CD4-positive, alpha-beta memory T cell (primary cell): ENCODE results near the gene SPRY4. TPM values are rescaled to one million over a fixed set of nuclear protein-coding genes. Genes with fewer than 3 reads are reported as not detected.
"Not testable (repeated sequence)": the region's sequence is repeated elsewhere in the genome, so short reads cannot be mapped to it uniquely, and the experiment has no call there.

ENCODE experiments used
- CTCF ChIA-PET: fragments of 350-600 bp; sonication (Branson Sonifier 250); formaldehyde crosslinking; loops from one replicate; lab custom pipeline; 2021; ENCODE audit warnings: inconsistent platforms; ENCODE audit not compliant: partially characterized antibody; lab: Charles Lee
- POLR2A ChIA-PET: fragments of 350-600 bp; sonication (Branson Sonifier 250); formaldehyde crosslinking; loops from one replicate; lab custom pipeline; 2021; ENCODE audit not compliant: partially characterized antibody; lab: Charles Lee
- DNase-seq, 5 donors: peaks; one replicate each; pipeline versions ENCODE4 v3.0.0 to v3.0.0-alpha.2; 2020 to 2022; ENCODE audit warnings: mixed read lengths in 1 of 5
- H3K27ac ChIP-seq: one replicate; pipeline ENCODE4 v1.7.0; 2013; ENCODE audit warnings: low read depth, low read length
- H3K27me3 ChIP-seq: 2 replicates; pipeline ENCODE4 v1.7.0; 2013; ENCODE audit warnings: mild to moderate bottlenecking, low read length, moderate library complexity; ENCODE audit not compliant: insufficient read depth
- H3K36me3 ChIP-seq: 2 replicates; pipeline ENCODE4 v1.7.0; 2013; ENCODE audit warnings: mild to moderate bottlenecking, low read length, moderate library complexity; ENCODE audit not compliant: insufficient read depth
- H3K4me1 ChIP-seq: 2 replicates; pipeline ENCODE4 v1.7.0; 2013; ENCODE audit warnings: mild to moderate bottlenecking, low read length, moderate library complexity; ENCODE audit not compliant: insufficient read depth
- H3K4me3 ChIP-seq, 2 donors: one replicate each; pipeline ENCODE4 v1.7.0; 2013; ENCODE audit warnings: low read length in 2 of 2, mild to moderate bottlenecking in 1 of 2
- H3K9me3 ChIP-seq, 2 donors: one replicate each; pipeline ENCODE4 v1.7.0; 2013; ENCODE audit warnings: low read length in 2 of 2, control low read depth in 1 of 2; ENCODE audit not compliant: control insufficient read depth in 1 of 2
- H3K27ac Mint-ChIP-seq, 7 donors: one replicate each; pipeline ENCODE4 v1.8.0; 2020 to 2021; ENCODE audit warnings: mixed read lengths in 7 of 7, mild to moderate bottlenecking in 6 of 7, inconsistent platforms in 3 of 7, moderate library complexity in 3 of 7
- H3K27me3 Mint-ChIP-seq, 2 donors: one replicate each; pipeline ENCODE4 v1.8.0; 2020 to 2021; ENCODE audit warnings: mixed read lengths in 2 of 2
- H3K36me3 Mint-ChIP-seq, 2 donors: one replicate each; pipeline ENCODE4 v1.8.0; 2020 to 2021; ENCODE audit warnings: mixed read lengths in 2 of 2, inconsistent platforms in 1 of 2, mild to moderate bottlenecking in 1 of 2
- H3K4me1 Mint-ChIP-seq, 4 donors: one replicate each; pipeline ENCODE4 v1.8.0; 2020 to 2021; ENCODE audit warnings: mixed read lengths in 4 of 4, mild to moderate bottlenecking in 1 of 4
- H3K4me3 Mint-ChIP-seq, 8 donors: one replicate each; pipeline ENCODE4 v1.8.0; 2020 to 2021; ENCODE audit warnings: mixed read lengths in 8 of 8, mild to moderate bottlenecking in 7 of 8, moderate library complexity in 6 of 8, inconsistent platforms in 3 of 8
- H3K9me3 Mint-ChIP-seq, 8 donors: one replicate each; pipeline ENCODE4 v1.8.0; 2020 to 2021; ENCODE audit warnings: mixed read lengths in 8 of 8, mild to moderate bottlenecking in 5 of 8, inconsistent platforms in 3 of 8, moderate library complexity in 1 of 8
- intact Hi-C: fragments of 100-400 bp; cut with micrococcal nuclease; formaldehyde crosslinking; loops from one replicate; pipeline ENCODE4 v1.15.1; 2023
- polyA plus RNA-seq, 2 donors: library from polyadenylated mRNA; unstranded; fragments of 300-500 nt; fragmentation: Illumina TruSeq; gene quantifications; one replicate each; pipeline ENCODE4 v1.2.3, GENCODE V29; 2021
- total RNA-seq, 2 experiments: library from RNA; stranded (reverse); gene quantifications; one replicate each; pipeline ENCODE4 v1.2.3, GENCODE V29; 2021

SPRY4 gene
- total and polyA plus RNA-seq, 4 experiments from 2014 or later: not detected

- Mint-ChIP-seq H3K4me1 (peaks cover 0 to 2% (median 0%) of the 10 kb centered on the region in 4 donors), H3K4me3 (no peak overlapping the region), H3K9me3 (peaks cover 4 to 21% (median 13%) of the 10 kb centered on the region in 8 donors), H3K36me3 (peaks cover 4 to 9% of the 10 kb centered on the region in 2 donors), H3K27ac (no peak overlapping the region), H3K27me3 (peaks cover 0 to 2% of the 10 kb centered on the region in 2 donors)
- POLR2A ChIA-PET: no interaction called here
- Histone ChIP-seq H3K36me3 (no peaks in the 10 kb centered on the region), H3K4me1 (no peaks in the 10 kb centered on the region), H3K27me3 (no peaks in the 10 kb centered on the region), H3K27ac (no peak overlapping the region), H3K4me3 (no peak overlapping the region), H3K9me3 (peaks cover 0 to 5% of the 10 kb centered on the region in 2 donors)
- intact Hi-C loops: no loop called here
- DNase-seq: no peak
- CTCF ChIA-PET: interaction anchor here (0.7 kb wide), 1 partner anchor 1402 kb away, joined by 5 read pairs; no protein-coding TSS in a partner anchor
These were observed 15.0 kb upstream of the SPRY4 start for GRCh38 chr5:142339781-142340180.

- Mint-ChIP-seq H3K36me3 (no peaks in the 10 kb centered on the region), H3K9me3 (peaks cover 0 to 2% (median 0%) of the 10 kb centered on the region in 8 donors), H3K4me3 (no peak overlapping the region), H3K27ac (no peak overlapping the region), H3K4me1 (no peaks in the 10 kb centered on the region), H3K27me3 (no peaks in the 10 kb centered on the region)
- Histone ChIP-seq H3K9me3 (no peaks in the 10 kb centered on the region), H3K36me3 (no peaks in the 10 kb centered on the region), H3K4me1 (no peaks in the 10 kb centered on the region), H3K27me3 (no peaks in the 10 kb centered on the region), H3K4me3 (no peak overlapping the region), H3K27ac (no peak overlapping the region)
- ChIA-PET POLR2A (interaction anchor here (0.6 kb wide), 1 partner anchor 91 kb away, joined by 3 read pairs; no protein-coding TSS in a partner anchor), CTCF (interaction anchor here (1.0 kb wide), 1 partner anchor 10 kb away, joined by 3 read pairs; the partner anchor contains the start of gene SPRY4)
- intact Hi-C loops: no loop called here
- no peak for DNase-seq
These were observed 9.7 kb upstream of the SPRY4 start for GRCh38 chr5:142334538-142334937.

GRCh38 chr5:142333749-142334148, 8.9 kb upstream of the SPRY4 start:
- intact Hi-C loops, POLR2A ChIA-PET, H3K27ac ChIP-seq, DNase-seq, H3K27me3 ChIP-seq, H3K4me1 Mint-ChIP-seq, H3K9me3 ChIP-seq, H3K36me3 Mint-ChIP-seq, H3K36me3 ChIP-seq, H3K9me3 Mint-ChIP-seq, H3K4me3 ChIP-seq, H3K4me3 Mint-ChIP-seq, H3K27ac Mint-ChIP-seq, H3K27me3 Mint-ChIP-seq, CTCF ChIA-PET, H3K4me1 ChIP-seq: not testable (repeated sequence)

- intact Hi-C loops: no loop called here
- Histone ChIP-seq H3K27me3 (peaks cover 7% of the 10 kb centered on the region), H3K4me1 (peaks cover 10% of the 10 kb centered on the region), H3K9me3 (no peaks in the 10 kb centered on the region), H3K27ac (no peak overlapping the region), H3K4me3 (no peak overlapping the region), H3K36me3 (no peaks in the 10 kb centered on the region)
- no peaks in the 10 kb centered on the region for H3K36me3 Mint-ChIP-seq
- CTCF ChIA-PET: interaction anchor here (1.4 kb wide), 1 partner anchor 383 kb away, joined by 3 read pairs; no protein-coding TSS in a partner anchor
- no peak for DNase-seq
- H3K4me1 Mint-ChIP-seq: peaks cover under 1 to 11% (median 5%) of the 10 kb centered on the region in 4 donors
- H3K4me3 Mint-ChIP-seq: no peak overlapping the region
- H3K27me3 Mint-ChIP-seq: peaks cover 3 to 19% of the 10 kb centered on the region in 2 donors
- peaks cover 0 to 2% (median 0%) of the 10 kb centered on the region in 8 donors for H3K9me3 Mint-ChIP-seq
- no peak overlapping the region for H3K27ac Mint-ChIP-seq
- POLR2A ChIA-PET: interaction anchor here (0.8 kb wide), 1 partner anchor 15 kb away, joined by 3 read pairs; no protein-coding TSS in a partner anchor
These were observed 5.6 kb upstream of the SPRY4 start for GRCh38 chr5:142330444-142330843.

GRCh38 chr5:142330026-142330425, 5.2 kb upstream of the SPRY4 start:
- CTCF ChIA-PET: interaction anchor here (0.7 kb wide), 1 partner anchor 570 kb away, joined by 3 read pairs; no protein-coding TSS in a partner anchor

GRCh38 chr5:142327111-142327842, 2.5 kb upstream of the SPRY4 start:
- CTCF ChIA-PET: interaction anchor here (0.9 to 1.4 kb wide), 4 partner anchors 106 to 260 kb away, joined by 3 to 4 read pairs (median 3); no protein-coding TSS in a partner anchor
- peaks cover 15% of the 10 kb centered on the region for H3K27me3 ChIP-seq
- intact Hi-C loops: loop anchor here (10.0 kb wide), 1 partner anchor 172 kb away; no protein-coding TSS in a partner anchor

More at GRCh38 chr5:142330026-142330425, 5.2 kb upstream of the SPRY4 start:
- no peaks in the 10 kb centered on the region for H3K36me3 ChIP-seq
- H3K27me3 Mint-ChIP-seq: peaks cover 4 to 19% of the 10 kb centered on the region in 2 donors
- H3K36me3 Mint-ChIP-seq: no peaks in the 10 kb centered on the region
- H3K4me1 ChIP-seq: peaks cover 14% of the 10 kb centered on the region
- peaks cover 1 to 15% (median 7%) of the 10 kb centered on the region in 4 donors for H3K4me1 Mint-ChIP-seq
- peaks cover 0 to under 1% (median 0%) of the 10 kb centered on the region in 8 donors for H3K9me3 Mint-ChIP-seq
- no peak overlapping the region for H3K4me3 Mint-ChIP-seq
- no peak for DNase-seq
- H3K27ac Mint-ChIP-seq: no peak overlapping the region
- intact Hi-C loops: no loop called here
- peaks cover 7% of the 10 kb centered on the region for H3K27me3 ChIP-seq
- POLR2A ChIA-PET: interaction anchor here (0.6 kb wide), 1 partner anchor 386 kb away, joined by 3 read pairs; no protein-coding TSS in a partner anchor
- H3K27ac ChIP-seq: no peak overlapping the region
- H3K9me3 ChIP-seq: no peaks in the 10 kb centered on the region
- no peak overlapping the region for H3K4me3 ChIP-seq

GRCh38 chr5:142326480-142326938, 1.7 kb upstream of the SPRY4 start:
- CTCF ChIA-PET: interaction anchor here (1.0 to 1.4 kb wide), 3 partner anchors 106 to 261 kb away, joined by 3 to 4 read pairs (median 3); no protein-coding TSS in a partner anchor
- H3K9me3 ChIP-seq: no peaks in the 10 kb centered on the region
- intact Hi-C loops: loop anchor here (10.0 kb wide), 1 partner anchor 172 kb away; no protein-coding TSS in a partner anchor
- no peak overlapping the region for H3K4me3 ChIP-seq
- H3K27me3 ChIP-seq: peaks cover 15% of the 10 kb centered on the region
- Mint-ChIP-seq H3K4me1 (peaks cover 9 to 30% (median 20%) of the 10 kb centered on the region in 4 donors), H3K4me3 (peak overlapping the region in 4 of 8 donors; percentile 23 to 95 (median 42)), H3K27ac (peak overlapping the region in 2 of 7 donors; percentile 36 to 64), H3K36me3 (no peaks in the 10 kb centered on the region), H3K9me3 (no peaks in the 10 kb centered on the region), H3K27me3 (peaks cover 22 to 36% of the 10 kb centered on the region in 2 donors)
- POLR2A ChIA-PET: no interaction called here
- no peak overlapping the region for H3K27ac ChIP-seq
- H3K4me1 ChIP-seq: peaks cover 29% of the 10 kb centered on the region
- H3K36me3 ChIP-seq: no peaks in the 10 kb centered on the region
- DNase-seq: no peak

More at GRCh38 chr5:142327111-142327842, 2.5 kb upstream of the SPRY4 start:
- Histone ChIP-seq H3K36me3 (no peaks in the 10 kb centered on the region), H3K4me1 (peaks cover 29% of the 10 kb centered on the region), H3K27ac (no peak overlapping the region), H3K4me3 (no peak overlapping the region), H3K9me3 (no peaks in the 10 kb centered on the region)
- Mint-ChIP-seq H3K27me3 (peaks cover 20 to 36% of the 10 kb centered on the region in 2 donors), H3K4me3 (peak overlapping the region in 1 of 8 donors; percentile 45), H3K27ac (no peak overlapping the region), H3K4me1 (peaks cover 9 to 30% (median 20%) of the 10 kb centered on the region in 4 donors), H3K9me3 (no peaks in the 10 kb centered on the region), H3K36me3 (no peaks in the 10 kb centered on the region)
- POLR2A ChIA-PET: interaction anchor here (1.3 kb wide), 1 partner anchor 30 kb away, joined by 4 read pairs; no protein-coding TSS in a partner anchor
- DNase-seq: no peak
